Stimulated activated CD8-positive, alpha-beta memory T cell treated with anti-CD3 and anti-CD28 coated beads, Interleukin-4, amount 100 ng/mL, for 1 hour (primary cell): ENCODE results near the gene NBAS.
"Not testable (repeated sequence)": the region's sequence is repeated elsewhere in the genome, so short reads cannot be mapped to it uniquely, and the experiment has no call there.

Source experiments
- DNase-seq, 2 donors: peaks; one replicate each; pipeline ENCODE4 v3.0.0-alpha.2; 2020; ENCODE audit warnings: low read depth in 2 of 2, low spot score in 1 of 2

Gene NBAS

GRCh38 chr2:15561574-15562344 lies 625 bp upstream of the NBAS start:
- no peak for DNase-seq

GRCh38 chr2:15560140-15560987 lies 770 bp downstream of the NBAS start:
- DNase-seq = no peak

DNA sequence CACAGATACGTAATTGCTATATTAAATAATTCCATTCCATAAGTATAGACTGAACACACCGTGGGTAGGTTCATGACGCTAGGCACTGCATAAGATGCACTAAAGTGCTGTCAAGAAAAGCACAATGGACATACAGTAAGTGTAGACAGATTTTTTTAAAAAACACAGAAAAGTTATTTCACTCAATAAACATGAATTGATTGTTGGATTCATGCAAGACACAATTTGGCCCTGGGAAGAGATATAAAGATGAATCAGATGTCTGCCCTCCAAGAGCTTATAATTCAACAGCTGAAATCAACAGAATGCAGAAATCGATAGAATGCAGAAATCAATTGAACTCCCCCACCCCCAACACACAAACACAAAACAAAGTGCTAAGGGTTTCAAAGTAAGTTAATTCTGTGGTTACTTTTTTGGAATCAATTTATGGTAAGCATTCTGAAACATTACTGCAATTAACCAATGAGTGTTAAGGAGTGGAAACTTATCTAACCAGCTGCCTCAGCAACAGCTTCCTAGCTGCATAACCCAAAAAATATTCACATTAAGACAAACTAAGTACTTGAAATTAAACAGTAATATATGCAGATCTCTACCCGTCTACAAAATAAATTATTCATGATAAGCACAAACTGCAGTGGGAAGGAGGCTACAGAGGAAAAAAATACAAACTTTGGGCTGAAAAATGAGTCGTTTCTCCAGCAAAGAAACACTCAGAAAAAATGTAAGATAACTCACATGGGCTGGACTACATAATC lies 1.6 kb downstream of the NBAS start:
- DNase-seq = no peak

GRCh38 chr2:15557887-15558311 lies 3.2 kb downstream of the NBAS start:
- no peak for DNase-seq

DNA sequence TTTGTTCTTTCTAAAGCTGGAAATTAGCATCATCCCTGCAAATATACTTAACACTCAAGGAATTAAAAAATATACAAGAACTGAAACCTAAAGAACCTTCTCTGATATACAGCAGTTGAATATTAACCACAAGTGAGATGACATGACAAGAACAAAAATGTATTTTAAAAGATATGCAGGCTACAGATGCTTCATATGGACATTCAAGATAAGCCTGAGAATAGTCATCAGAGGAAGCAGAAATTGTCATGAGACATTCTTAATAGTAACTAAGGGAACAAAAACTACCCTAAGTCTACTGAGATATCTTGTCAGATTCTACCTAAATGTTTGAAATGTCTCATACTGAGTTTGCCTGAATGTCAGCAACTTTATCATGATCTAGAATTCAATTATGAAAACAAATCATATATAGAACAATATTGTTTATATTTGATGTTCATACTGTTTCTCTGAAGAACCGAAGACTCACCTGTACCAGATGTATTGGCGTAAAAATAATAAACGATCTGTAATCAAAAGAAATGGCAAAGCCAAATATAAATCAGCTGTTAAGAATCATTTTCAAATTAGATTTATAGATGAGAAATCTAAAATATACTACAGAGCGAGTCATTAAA lies 4.7 kb downstream of the NBAS start:
- DNase-seq = no peak

DNA sequence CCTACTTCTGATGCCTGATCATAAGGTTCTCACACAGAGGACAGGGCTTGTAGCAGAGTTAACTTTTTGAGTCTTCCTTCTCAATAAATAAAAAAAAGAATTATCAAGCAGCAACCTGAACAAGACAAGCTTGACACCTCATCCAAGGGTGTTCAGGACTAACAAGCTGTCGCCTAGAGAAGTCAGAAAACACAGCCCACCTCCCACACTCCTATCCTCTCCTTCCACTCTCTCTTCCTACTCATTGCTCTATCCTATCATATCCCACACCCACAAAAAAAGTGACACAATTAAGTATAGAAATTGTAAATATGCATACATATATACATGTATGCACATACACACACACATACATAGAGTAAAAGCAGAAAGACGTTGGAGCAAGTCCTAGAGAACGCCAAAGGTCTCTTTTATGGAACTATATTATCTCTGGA lies 5.4 kb downstream of the NBAS start:
- DNase-seq = no peak

- DNase-seq = no peak
These were observed 6.5 kb downstream of the NBAS start for GRCh38 chr2:15554525-15555218.

DNA sequence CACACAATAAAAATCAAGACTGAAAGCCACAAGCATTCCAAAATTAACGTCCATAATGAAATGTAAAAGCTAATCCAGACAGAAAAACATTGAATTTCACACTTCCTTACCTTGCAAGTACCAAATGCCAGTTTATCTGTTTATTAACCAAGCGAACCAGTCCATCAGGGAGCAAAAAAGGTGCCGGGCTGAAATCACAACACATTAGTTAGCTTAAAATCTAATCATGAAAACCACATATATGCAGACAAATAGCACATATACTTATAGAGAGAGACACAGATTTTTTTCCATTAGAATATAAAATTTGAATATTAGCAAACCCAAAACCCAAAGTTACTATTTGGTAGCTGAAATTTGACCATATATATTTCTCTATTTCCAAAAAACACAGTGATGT lies 7.2 kb downstream of the NBAS start:
- DNase-seq = no peak

DNA sequence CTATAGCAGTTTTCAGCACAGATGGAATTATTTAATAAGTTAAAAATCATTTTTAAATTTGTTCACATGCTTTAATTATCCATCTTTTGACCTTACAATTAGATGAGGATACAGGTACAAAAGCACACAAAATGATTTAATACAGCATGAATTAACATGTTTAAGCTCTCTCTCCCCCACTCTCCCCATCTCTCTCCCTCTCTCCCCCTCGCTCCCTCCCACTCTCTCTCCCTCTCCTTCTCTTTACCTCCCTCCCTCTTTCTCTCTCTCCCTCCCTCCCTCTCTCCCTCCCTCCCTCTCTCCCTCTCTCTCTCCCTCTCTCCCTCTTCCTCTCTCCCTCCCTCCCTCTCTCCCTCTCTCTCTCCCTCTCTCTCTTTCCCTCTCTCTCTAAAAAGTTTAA lies 7.6 kb downstream of the NBAS start:
- DNase-seq = no peak

DNA sequence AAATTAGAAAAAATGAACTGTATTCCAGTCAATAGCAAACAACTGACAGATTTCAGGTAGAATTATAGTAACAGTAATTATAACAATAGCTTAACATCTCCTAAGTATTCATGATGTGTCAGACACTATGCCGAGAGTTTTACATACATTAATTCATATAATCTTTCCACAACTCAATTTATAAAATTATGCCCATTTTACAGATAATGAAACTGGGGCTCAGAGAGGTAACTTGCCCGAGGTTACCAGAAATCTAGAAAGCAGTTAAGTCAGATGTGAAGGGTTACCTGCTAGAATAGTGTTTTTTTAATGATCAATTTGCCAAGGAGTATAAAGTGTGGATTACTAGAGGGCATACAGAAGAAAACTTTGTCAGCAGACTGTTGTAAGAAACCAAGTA lies 12.2 kb downstream of the NBAS start:
- no peak for DNase-seq

GRCh38 chr2:15547115-15547876 lies 13.8 kb downstream of the NBAS start:
- no peak for DNase-seq

DNA sequence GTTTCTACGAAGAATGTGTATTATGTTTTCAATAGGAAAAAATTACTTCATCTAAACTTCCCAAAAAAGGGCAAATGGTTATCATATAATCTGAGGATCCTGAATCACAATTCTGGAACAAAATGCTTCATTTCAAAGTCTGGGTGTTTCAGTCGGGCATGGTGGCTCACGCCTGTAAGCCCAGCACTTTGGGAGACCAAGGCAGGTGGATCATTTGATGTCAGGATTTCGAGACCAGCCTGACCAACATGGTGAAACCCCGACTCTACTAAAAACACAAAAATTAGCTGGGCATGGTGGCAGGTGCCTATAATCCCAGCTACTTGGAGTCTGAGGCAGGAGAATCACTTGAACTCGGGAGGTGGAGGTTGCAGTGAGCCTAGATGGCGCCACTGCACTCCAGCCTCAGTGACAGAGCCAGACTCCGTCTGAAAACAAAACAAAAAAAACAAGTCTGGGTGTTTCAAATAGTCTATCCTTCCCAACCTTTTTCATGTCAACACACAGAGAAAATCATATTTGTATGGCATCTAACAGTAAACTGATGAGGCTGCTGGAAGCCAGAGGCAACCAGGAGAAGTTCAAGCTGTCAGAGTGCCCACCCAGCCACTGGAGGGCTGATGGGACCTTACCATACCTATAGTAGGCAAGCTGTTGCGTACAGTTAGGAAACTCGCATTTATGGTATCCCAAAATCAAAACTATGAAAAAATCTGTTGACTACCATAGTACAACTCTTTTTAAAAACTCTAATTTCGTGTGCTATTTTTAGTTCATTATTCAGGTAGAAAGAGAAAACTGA lies 14.6 kb downstream of the NBAS start:
- no peak for DNase-seq

- no peak for DNase-seq
These were observed 16.9 kb downstream of the NBAS start for GRCh38 chr2:15544227-15544626.

- no peak for DNase-seq
These were observed 17.6 kb downstream of the NBAS start for GRCh38 chr2:15543541-15543940.

DNA sequence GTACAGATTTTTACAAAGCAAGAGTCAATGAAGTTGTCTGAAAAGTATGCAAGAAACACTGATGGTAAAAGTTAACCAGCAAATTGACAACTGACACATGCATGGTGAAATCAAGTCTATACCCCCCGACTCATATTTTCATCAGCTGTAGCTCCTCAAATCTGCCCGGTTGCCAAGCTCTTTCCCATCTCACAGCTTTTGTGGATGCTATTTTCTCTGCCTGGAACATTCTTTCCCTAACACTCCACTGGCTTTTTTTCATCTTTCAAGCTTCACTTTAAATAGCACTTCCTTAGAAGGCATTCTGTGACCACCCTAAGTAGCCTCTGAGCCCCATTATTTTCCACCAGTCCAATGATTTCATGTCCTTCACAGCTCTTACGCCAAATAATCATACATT lies 18.1 kb downstream of the NBAS start:
- DNase-seq = no peak

DNA sequence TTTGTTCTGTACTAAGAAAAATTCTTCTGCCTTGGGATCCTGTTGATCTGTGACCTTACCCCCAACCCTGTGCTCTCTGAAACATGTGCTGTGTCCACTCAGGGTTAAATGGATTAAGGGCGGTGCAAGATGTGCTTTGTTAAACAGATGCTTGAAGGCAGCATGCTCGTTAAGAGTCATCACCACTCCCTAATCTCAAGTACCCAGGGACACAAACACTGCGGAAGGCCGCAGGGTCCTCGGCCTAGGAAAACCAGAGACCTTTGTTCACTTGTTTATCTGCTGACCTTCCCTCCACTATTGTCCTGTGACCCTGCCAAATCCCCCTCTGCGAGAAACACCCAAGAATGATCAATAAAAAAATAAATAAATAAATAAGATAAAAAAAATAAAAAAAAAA lies 18.9 kb downstream of the NBAS start:
- not testable (repeated sequence) for DNase-seq

GRCh38 chr2:15540523-15540922 lies 20.6 kb downstream of the NBAS start:
- not testable (repeated sequence) for DNase-seq

GRCh38 chr2:15539999-15540398 lies 21.1 kb downstream of the NBAS start:
- no peak for DNase-seq

GRCh38 chr2:15538792-15539191 lies 22.3 kb downstream of the NBAS start:
- DNase-seq = no peak
